DOHH2 (cell line): Measurements from ENCODE around the gene ABCF3.

Experiments used
- EZH2phosphoT487 ChIP-seq: fragments of 200-600 bp; sonication (generic); IDR thresholded peaks from 2 replicates; pipeline ENCODE4 v1.6.1; 2017; ENCODE audit warnings: borderline replicate concordance, mild to moderate bottlenecking, antibody characterized with exemption, low read length, moderate library complexity, mixed read lengths
- TF ChIP-seq, protein P1 (sequence below): fragments of 200-600 bp; sonication (generic); IDR thresholded peaks from one replicate; pipeline ENCODE4 v1.5.1; 2014; ENCODE audit warnings: antibody characterized with exemption, mild to moderate bottlenecking, low read depth, low read length; ENCODE audit not compliant: poor library complexity, severe bottlenecking

- TF ChIP-seq, protein P1, sequence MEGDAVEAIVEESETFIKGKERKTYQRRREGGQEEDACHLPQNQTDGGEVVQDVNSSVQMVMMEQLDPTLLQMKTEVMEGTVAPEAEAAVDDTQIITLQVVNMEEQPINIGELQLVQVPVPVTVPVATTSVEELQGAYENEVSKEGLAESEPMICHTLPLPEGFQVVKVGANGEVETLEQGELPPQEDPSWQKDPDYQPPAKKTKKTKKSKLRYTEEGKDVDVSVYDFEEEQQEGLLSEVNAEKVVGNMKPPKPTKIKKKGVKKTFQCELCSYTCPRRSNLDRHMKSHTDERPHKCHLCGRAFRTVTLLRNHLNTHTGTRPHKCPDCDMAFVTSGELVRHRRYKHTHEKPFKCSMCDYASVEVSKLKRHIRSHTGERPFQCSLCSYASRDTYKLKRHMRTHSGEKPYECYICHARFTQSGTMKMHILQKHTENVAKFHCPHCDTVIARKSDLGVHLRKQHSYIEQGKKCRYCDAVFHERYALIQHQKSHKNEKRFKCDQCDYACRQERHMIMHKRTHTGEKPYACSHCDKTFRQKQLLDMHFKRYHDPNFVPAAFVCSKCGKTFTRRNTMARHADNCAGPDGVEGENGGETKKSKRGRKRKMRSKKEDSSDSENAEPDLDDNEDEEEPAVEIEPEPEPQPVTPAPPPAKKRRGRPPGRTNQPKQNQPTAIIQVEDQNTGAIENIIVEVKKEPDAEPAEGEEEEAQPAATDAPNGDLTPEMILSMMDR = no peak
- TF ChIP-seq EZH2phosphoT487 = no peak
Observed at GRCh38 chr3:184234671-184235380, 48.8 kb downstream of the ABCF3 start.
